OCI-LY1 (cell line): ENCODE measurements around the gene LAMA5.

Source experiments
- H2AFZ ChIP-seq: fragments of 200-600 bp; sonication (generic), shearing (Covaris generic); 2 replicates; pipeline ENCODE4 v1.6.0; 2014; ENCODE audit warnings: antibody characterized with exemption, mild to moderate bottlenecking, low read length
- H3F3A ChIP-seq: fragments of 200-600 bp; sonication (generic), shearing (Covaris generic); 2 replicates; pipeline ENCODE4 v1.6.0; 2014; ENCODE audit warnings: mild to moderate bottlenecking, antibody characterized with exemption, low read length, moderate library complexity; ENCODE audit not compliant: insufficient read depth
- H3K27ac ChIP-seq: fragments of 200-600 bp; sonication (generic); 2 replicates; pipeline ENCODE4 v1.5.1; 2014; ENCODE audit warnings: low read length, mixed run types, mild to moderate bottlenecking, low read depth; ENCODE audit not compliant: poor library complexity, severe bottlenecking
- H3K27me3 ChIP-seq: fragments of 200-600 bp; sonication (generic); 2 replicates; pipeline ENCODE4 v1.6.0; 2014; ENCODE audit warnings: antibody characterized with exemption, mild to moderate bottlenecking, low read length, moderate library complexity; ENCODE audit not compliant: insufficient read depth
- H3K36me3 ChIP-seq: fragments of 200-600 bp; sonication (generic); 2 replicates; pipeline ENCODE4 v1.6.1; 2014; ENCODE audit warnings: mild to moderate bottlenecking, antibody characterized with exemption, low read length, moderate library complexity, mixed read lengths; ENCODE audit not compliant: insufficient read depth
- H3K4me1 ChIP-seq: fragments of 200-600 bp; sonication (generic); 2 replicates; pipeline ENCODE4 v1.5.1; 2014; ENCODE audit warnings: mild to moderate bottlenecking, low read length, moderate library complexity; ENCODE audit not compliant: insufficient read depth, severe bottlenecking
- H3K4me2 ChIP-seq: fragments of 200-600 bp; sonication (generic), shearing (Covaris generic); 2 replicates; pipeline ENCODE4 v1.6.1; 2014; ENCODE audit warnings: low read length
- H3K4me3 ChIP-seq: fragments of 200-600 bp; sonication (generic); 2 replicates; pipeline ENCODE4 v1.5.1; 2014; ENCODE audit warnings: low read length, low read depth, mild to moderate bottlenecking, mixed read lengths; ENCODE audit not compliant: poor library complexity, severe bottlenecking
- H3K79me2 ChIP-seq: fragments of 200-600 bp; shearing (Covaris generic); 2 replicates; pipeline ENCODE4 v1.6.1; 2016; ENCODE audit warnings: mixed run types, low read length, mixed read lengths; ENCODE audit not compliant: insufficient read depth
- H3K9ac ChIP-seq: fragments of 200-600 bp; sonication (generic), shearing (Covaris generic); 2 replicates; pipeline ENCODE4 v1.6.1; 2014; ENCODE audit warnings: mild to moderate bottlenecking, low read length, mixed read lengths
- H3K9me2 ChIP-seq: fragments of 200-600 bp; sonication (generic), shearing (Covaris generic); 2 replicates; pipeline ENCODE4 v1.6.1; 2014; ENCODE audit warnings: low read depth, mild to moderate bottlenecking, low read length, mixed read lengths
- H3K9me3 ChIP-seq: fragments of 200-600 bp; shearing (Covaris generic); 2 replicates; pipeline ENCODE4 v1.6.1; 2014; ENCODE audit warnings: low read length, mixed read lengths
- H4K20me1 ChIP-seq: fragments of 200-600 bp; sonication (generic), shearing (Covaris generic); 2 replicates; pipeline ENCODE4 v1.6.0; 2016; ENCODE audit warnings: mild to moderate bottlenecking, low read length; ENCODE audit not compliant: insufficient read depth
- EZH2 ChIP-seq: fragments of 200-600 bp; sonication (generic), shearing (Covaris generic); IDR thresholded peaks from 2 replicates; pipeline ENCODE4 v1.8.0; 2017; ENCODE audit warnings: borderline replicate concordance, mixed run types, mild to moderate bottlenecking, antibody characterized with exemption, low read length, moderate library complexity, mixed read lengths
- TF ChIP-seq, protein P1 (sequence below): fragments of 200-600 bp; sonication (generic), shearing (Covaris generic); IDR thresholded peaks from 2 replicates; pipeline ENCODE4 v1.5.1; 2017; ENCODE audit warnings: mild to moderate bottlenecking, antibody characterized with exemption, low read length, moderate library complexity, mixed read lengths

Gene LAMA5

DNA sequence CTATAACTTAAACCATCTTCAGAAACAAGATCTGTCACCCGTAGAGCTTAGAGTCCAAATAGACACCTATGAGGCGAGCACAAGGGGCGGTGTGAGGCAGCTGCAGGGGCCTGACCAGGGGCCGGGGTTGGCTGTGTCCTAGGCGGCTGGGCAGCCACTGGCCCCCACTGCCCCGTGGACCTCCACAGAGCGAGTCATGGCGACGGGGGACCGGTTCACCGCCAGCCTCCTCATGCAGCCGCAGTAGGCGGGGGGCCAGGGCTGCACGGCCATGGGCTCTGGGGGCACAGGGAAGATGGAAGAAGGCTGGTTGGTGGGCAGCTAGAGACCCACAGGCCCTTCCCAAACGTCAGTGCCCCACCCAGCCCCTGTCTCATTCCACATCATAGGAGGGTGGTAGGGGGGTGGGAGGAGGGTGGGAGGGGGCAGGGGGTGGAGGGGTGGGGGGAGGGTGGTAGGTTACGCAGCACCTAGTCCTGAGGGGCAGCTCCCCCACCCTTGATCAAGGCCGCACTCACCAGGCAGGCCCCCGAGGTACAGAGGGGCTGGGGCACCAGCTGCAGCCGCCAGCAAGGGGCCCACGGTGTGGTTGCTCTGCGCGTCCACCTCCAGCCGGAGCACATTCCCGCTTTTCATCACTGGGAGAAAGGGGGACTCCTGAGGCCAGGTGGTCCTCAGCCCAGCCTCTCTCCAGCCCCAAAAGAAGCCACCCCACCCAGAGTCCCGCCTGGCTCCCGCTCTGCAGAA, 57.7 kb downstream of the LAMA5 start:
- no peaks in the 10 kb centered on the region for H3K27me3 ChIP-seq
- H3F3A ChIP-seq: no peaks in the 10 kb centered on the region; the same call in 1 of the 2 replicates
- H3K9me2 ChIP-seq: no peaks in the 10 kb centered on the region
- no peak overlapping the region for H3K27ac ChIP-seq
- peaks cover 49% of the 10 kb centered on the region for H3K36me3 ChIP-seq
- no peak overlapping the region for H3K9ac ChIP-seq
- no peaks in the 10 kb centered on the region for H3K9me3 ChIP-seq
- H3K79me2 ChIP-seq: peaks cover 12% of the 10 kb centered on the region
- H4K20me1 ChIP-seq: no peaks in the 10 kb centered on the region
- no peak overlapping the region for H3K4me2 ChIP-seq
- TF ChIP-seq EZH2: no peak
- TF ChIP-seq, protein P1, sequence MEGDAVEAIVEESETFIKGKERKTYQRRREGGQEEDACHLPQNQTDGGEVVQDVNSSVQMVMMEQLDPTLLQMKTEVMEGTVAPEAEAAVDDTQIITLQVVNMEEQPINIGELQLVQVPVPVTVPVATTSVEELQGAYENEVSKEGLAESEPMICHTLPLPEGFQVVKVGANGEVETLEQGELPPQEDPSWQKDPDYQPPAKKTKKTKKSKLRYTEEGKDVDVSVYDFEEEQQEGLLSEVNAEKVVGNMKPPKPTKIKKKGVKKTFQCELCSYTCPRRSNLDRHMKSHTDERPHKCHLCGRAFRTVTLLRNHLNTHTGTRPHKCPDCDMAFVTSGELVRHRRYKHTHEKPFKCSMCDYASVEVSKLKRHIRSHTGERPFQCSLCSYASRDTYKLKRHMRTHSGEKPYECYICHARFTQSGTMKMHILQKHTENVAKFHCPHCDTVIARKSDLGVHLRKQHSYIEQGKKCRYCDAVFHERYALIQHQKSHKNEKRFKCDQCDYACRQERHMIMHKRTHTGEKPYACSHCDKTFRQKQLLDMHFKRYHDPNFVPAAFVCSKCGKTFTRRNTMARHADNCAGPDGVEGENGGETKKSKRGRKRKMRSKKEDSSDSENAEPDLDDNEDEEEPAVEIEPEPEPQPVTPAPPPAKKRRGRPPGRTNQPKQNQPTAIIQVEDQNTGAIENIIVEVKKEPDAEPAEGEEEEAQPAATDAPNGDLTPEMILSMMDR: no peak
- H3K4me3 ChIP-seq: no peak overlapping the region
- H3K4me1 ChIP-seq: peaks cover 13% of the 10 kb centered on the region
- no peak overlapping the region for H2AFZ ChIP-seq

DNA sequence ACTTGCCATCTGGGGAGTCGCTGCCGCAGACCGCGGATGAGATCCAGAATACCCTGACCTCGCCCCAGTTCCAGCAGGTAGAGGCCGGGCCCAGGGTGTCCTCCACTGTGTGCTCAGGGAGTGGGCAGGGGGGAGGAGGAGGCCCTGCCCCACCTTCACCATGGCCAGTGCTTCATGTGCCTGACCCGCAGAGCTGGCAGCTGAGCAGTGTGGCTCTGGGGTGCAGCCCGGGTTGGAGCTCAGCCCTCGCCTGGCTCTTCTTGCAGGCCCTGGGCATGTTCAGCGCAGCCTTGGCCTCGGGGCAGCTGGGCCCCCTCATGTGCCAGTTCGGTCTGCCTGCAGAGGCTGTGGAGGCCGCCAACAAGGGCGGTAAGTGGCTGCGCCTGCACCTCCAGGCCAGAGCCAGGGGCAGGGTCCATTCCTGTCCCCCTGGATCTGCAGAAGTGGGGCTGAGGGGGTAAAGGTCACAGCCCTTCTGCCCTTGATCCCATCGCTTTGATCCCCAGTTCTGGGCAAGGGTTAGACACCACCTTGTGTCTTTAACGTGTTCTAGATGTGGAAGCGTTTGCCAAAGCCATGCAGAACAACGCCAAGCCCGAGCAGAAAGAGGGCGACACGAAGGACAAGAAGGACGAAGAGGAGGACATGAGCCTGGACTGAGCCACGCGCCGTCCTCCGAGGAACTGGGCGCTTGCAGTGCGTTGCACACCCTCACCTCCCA, 58.9 kb downstream of the LAMA5 start:
- H3K27me3 ChIP-seq: no peaks in the 10 kb centered on the region
- H2AFZ ChIP-seq: no peak overlapping the region
- H3K79me2 ChIP-seq: peaks cover 23% of the 10 kb centered on the region
- no peak overlapping the region for H3K4me2 ChIP-seq
- H3K4me1 ChIP-seq: peaks cover 21% of the 10 kb centered on the region
- no peaks in the 10 kb centered on the region for H3K9me3 ChIP-seq
- H3K27ac ChIP-seq: no peak overlapping the region
- no peaks in the 10 kb centered on the region; the same call in 1 of the 2 replicates for H3F3A ChIP-seq
- no peak for TF ChIP-seq EZH2
- TF ChIP-seq, protein P1: no peak
- no peaks in the 10 kb centered on the region for H3K9me2 ChIP-seq
- H3K4me3 ChIP-seq: no peak overlapping the region
- H4K20me1 ChIP-seq: no peaks in the 10 kb centered on the region
- no peak overlapping the region for H3K9ac ChIP-seq
- peaks cover 60% of the 10 kb centered on the region for H3K36me3 ChIP-seq

DNA sequence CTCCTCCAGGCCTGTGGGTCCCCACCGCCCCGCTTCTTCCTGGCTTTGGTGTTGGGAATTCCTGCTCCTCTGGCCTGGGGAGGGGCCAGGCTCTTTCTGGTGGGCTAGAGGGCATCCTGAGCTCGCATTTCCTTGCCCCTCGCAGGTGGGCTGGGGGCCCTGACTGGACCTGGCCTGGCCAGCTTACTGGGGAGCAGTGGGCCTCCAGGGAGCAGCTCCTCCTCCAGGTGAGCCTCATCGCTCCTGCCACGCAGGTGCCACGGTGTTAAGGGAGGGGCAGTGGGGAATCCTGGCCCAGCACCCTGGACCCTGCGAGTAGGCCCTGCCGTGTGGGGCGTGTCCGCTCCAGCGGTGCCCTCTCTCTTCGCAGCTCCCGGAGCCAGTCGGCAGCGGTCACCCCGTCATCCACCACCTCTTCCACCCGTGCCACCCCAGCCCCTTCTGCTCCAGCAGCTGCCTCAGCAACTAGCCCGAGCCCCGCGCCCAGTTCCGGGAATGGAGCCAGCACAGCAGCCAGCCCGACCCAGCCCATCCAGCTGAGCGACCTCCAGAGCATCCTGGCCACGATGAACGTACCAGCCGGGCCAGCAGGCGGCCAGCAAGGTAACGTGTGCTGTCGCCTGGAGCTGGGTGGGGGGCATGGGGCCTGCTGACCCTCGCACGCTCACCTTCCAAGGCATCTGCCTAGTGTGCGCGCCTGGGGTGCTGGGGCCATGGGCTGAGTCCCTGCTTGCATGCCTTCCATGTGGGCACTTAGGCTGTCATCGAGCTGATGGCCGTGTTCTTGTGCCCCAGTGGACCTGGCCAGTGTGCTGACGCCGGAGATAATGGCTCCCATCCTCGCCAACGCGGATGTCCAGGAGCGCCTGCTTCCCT, 59.6 kb downstream of the LAMA5 start:
- H3K36me3 ChIP-seq: peaks cover 60% of the 10 kb centered on the region
- no peak overlapping the region for H3K4me2 ChIP-seq
- no peak overlapping the region for H3K27ac ChIP-seq
- TF ChIP-seq, protein P1: no peak
- no peak for TF ChIP-seq EZH2
- no peaks in the 10 kb centered on the region for H3K9me2 ChIP-seq
- H3K9me3 ChIP-seq: no peaks in the 10 kb centered on the region
- no peak overlapping the region for H3K9ac ChIP-seq
- H3F3A ChIP-seq: no peaks in the 10 kb centered on the region; the same call in 1 of the 2 replicates
- no peaks in the 10 kb centered on the region for H4K20me1 ChIP-seq
- H3K4me1 ChIP-seq: peaks cover 21% of the 10 kb centered on the region
- peaks cover 24% of the 10 kb centered on the region for H3K79me2 ChIP-seq
- H3K4me3 ChIP-seq: no peak overlapping the region
- no peaks in the 10 kb centered on the region for H3K27me3 ChIP-seq
- H2AFZ ChIP-seq: no peak overlapping the region
